ENCODE measurements around the gene EHMT1.
"Not testable (repeated sequence)": the region's sequence is repeated elsewhere in the genome, so short reads cannot be mapped to it uniquely, and the experiment has no call there.

Gene EHMT1

DNA sequence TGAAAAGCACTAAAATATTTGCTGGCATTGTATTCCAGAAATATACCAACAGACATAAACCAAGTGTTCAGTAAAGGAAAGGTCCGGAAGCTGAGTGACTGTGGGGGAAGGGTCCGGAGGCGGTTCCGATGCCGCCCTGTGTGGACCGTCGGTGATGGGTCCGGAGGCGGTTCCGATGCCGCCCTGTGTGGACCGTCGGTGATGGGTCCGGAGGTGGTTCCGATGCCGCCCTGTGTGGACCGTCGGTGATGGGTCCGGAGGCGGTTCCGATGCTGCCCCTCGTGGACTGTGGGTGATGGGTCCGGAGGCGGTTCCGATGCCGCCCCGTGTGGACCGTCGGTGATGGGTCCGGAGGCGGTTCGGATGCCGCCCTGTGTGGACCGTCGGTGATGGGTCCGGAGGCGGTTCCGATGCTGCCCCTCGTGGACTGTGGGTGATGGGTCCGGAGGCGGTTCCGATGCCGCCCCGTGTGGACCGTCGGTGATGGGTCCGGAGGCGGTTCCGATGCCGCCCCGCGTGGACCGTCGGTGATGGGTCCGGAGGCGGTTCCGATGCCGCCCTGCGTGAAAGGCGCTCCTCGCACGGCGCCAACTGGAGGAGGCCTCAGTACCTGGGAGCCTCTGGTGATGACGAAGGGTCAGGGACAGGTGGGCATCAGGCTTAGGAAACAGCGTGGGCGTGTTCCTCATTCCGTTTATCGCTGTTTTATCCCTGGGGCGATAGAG lies 191.1 kb downstream of the EHMT1 start:
- not testable (repeated sequence) for DNase-seq (ENCODE audit: low spot score)

DNA sequence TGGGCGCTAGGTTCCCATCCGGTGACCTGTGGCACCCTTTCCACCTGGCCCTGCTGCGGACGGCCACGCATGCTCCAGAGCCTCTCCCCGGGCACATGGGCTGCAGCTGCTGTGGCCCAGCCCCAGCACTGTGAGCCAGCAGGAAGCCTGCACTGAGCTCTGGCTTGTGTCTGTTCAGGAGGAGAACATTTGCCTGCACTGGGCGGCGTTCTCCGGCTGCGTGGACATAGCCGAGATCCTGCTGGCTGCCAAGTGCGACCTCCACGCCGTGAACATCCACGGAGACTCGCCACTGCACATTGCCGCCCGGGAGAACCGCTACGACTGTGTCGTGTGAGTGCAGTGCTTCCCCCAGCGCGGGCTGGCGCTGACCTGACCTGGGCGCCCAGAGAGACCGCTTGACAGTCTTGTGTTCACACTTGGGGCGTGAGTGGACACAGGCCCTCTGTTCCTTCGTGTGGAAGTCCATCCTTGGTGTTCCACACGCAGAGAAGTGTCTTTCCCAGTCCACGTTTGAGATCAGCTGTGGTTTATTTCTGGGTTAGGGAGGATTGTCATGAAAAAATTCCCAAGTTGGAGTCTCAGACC lies 192.6 kb downstream of the EHMT1 start:
- DNase-seq (ENCODE audit: low spot score), result peak; percentile 32

DNA sequence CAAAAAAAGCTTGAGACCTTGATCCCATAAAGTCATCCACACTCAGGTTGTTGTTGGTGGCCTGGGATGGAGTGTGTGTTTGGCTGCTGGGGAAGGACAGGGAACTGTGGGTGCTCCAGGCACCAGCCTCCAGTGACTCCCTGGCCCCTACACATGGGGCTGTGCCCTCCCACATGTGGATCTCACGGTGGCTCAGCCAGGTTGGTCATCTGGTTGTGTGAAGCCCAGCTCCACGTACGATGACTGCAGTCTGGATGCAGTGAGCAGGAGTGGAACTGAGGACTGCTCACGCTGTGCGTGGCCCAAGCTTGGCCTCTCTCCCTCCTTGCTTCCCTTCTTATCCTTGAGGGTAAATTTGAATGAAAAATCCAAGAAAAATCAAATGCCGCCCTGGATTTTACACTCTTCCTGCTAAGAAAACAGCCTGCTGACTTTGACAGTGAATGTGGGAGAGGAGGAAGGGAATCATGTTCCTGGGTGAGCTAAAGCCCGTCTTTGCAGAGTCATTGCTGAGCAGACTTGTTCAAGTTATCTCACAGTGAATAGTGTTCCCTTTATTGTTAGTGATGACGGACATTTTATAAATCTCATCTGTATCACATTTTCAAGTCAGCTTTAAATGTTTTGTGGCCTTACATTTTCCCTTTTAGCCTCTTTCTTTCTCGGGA lies 193.7 kb downstream of the EHMT1 start:
- DNase-seq (ENCODE audit: low spot score), result no peak

DNA sequence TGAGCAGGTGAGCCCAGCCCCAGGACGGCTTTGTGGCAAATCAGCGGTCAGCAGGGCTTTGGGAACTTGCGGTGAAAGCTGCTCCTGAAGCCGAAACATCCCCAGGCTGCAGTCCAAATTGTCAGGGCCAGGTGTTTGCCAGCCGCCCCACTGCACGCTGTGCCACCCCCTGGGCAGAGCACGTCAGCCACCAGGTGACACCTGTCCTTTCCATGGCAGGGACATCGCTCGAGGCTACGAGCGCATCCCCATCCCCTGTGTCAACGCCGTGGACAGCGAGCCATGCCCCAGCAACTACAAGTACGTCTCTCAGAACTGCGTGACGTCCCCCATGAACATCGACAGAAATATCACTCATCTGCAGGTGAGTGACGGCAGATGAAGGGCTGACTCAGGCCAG lies 194.4 kb downstream of the EHMT1 start:
- no peak for DNase-seq (ENCODE audit: low spot score)

DNA sequence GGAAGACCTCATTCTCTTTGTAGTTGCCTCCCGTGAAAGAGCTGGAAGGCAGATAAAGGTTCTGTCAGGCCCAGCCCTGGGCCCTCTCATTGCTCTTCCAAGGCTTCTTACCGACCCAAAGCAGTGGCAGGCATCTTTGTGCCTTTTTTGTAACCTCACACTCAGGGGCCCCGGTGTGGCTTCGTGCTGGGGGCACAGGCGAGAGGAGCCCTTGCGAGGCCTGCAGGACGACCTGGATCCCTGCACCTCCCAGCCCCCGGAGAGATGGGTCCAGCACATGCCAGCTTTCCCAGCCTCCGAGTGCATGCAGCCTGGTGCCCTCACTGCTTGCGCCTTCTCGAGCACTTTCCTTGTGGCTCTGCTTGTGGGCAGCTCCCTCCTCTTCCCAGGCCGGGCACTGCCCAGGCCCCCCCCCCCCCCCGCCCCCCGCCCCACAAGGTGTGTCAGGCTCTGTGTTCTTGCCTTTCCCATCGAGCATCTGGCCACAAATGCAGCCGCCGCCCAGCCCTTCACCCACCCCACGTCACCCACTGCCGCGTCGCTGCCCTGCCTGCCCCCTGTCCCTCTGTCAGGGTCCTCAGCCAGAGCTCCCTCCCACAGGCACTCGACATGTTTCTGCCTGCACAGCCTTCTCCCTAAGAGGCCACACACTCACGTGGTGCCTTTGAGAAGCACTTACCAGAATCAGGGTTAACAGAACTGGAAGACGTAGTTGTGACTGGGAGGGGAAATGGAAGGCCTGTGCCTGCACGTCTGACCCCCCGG lies 195.0 kb downstream of the EHMT1 start:
- DNase-seq (ENCODE audit: low spot score), result no peak

DNA sequence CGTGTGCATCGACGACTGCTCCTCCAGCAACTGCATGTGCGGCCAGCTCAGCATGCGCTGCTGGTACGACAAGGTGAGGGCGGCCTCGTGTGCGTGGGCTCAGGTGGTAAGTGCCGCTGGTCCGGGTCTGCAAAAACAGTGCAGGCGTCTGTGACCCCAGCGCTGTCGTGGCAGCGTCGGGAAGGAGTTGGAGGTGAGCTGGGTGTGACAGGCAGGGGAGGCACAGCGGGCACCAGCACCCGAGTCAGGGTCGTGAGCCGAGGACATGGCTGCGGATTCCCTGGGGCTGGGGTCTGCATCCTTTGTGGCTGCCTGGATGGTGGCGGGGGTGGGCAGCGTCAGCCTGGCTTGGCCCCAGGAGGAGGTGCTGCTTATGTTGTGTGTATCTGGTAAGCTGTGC lies 195.6 kb downstream of the EHMT1 start:
- no peak for DNase-seq (ENCODE audit: low spot score)

DNA sequence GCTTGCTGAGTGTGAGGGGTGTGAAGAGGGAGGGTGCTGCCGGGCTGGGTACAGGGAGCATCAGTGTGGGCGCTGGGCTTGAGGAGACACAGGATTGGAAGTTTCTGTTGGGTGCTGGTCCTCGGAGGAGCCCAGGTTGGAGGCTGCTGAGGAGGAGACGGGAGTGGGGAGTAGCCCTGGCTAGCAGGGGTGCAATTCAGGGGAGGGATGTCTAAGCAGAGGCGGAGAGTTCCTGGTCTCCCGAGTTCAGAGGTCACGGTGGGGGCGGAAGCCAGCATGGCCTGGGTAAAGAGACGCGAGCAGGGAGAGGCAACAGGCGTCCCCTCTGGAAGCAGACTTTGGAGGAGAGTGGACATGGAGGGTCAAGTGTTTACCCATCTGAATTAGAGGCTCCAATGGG lies 196.0 kb downstream of the EHMT1 start:
- DNase-seq (ENCODE audit: low spot score), result no peak

DNA sequence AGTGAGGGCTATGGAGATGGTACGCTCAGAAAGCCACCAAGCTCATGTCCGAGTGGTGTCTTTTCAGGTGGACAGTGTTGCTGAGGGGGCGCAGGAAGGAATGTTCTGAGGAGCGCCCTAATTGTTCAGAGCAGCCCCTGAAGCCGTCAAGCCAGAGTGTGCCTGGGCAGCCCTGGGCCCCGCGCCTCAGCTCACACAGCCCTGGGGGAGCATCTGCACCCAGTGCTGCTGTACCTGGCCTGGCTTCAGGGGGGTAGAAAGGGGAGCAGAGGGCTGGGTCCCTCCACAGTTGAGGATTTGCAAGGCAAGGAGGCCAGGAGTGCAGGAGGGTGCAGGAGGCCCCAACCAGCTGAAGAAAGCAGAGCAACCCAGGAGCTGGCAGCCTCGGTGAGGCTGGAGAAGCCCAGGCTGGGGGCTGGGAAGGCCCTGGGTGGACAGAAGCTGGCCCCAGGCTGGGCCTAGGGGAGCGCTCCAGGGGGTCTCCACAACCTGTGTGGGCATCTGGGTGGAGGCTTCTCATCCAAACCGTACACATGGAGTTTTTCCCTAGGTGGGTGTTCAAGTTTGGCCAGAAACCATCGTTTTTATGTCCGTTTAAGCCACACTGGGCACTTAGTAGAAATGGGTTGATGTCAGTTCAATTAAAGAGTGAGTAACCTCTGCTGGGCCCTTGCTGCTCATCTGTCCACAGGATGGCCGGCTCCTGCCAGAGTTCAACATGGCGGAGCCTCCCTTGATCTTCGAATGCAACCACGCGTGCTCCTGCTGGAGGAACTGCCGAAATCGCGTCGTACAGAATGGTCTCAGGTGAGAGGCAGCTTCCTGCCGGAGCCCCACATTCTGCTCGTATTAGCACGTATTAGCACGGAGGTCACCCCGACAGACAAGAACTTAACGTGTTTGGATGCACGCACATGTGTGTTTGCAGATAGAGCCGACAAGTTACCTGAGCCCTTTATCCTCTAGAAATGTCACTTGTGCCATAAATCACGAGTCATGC lies 196.8 kb downstream of the EHMT1 start:
- no peak for DNase-seq (ENCODE audit: low spot score)

DNA sequence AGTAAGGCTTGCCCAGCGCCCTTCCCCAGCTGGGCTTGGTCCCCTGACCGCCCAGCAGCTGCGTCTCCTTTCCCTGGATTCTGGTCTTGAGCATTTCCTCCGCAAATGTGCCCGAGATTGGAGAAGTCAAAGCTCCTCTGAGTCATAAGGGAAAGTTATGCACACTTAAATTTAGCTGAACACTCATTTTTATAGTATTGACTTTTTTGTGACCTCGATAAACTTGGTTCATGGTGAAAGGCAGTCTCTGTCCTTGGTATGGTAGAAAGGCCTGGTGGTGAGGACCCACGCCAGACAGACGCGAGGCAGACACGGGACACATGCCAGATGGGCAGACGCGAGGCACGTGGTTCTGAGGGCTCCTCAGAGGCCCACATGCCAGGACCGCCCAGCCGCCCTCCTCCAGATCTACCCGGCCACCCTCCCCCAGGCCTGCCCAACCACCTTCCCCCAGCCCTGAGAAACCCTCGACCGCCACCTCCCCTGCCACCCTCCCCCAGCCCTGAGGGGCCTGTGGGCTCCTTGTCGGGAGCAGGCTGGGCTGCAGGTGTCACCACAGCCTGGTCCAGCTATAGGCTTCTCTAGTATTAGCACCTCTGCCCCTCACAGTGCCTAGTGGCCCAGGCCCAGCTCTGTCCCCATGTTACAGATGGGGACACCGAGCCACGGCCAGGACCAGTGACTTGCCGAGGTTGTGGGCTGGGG lies 197.9 kb downstream of the EHMT1 start:
- no peak for DNase-seq (ENCODE audit: low spot score)

DNA sequence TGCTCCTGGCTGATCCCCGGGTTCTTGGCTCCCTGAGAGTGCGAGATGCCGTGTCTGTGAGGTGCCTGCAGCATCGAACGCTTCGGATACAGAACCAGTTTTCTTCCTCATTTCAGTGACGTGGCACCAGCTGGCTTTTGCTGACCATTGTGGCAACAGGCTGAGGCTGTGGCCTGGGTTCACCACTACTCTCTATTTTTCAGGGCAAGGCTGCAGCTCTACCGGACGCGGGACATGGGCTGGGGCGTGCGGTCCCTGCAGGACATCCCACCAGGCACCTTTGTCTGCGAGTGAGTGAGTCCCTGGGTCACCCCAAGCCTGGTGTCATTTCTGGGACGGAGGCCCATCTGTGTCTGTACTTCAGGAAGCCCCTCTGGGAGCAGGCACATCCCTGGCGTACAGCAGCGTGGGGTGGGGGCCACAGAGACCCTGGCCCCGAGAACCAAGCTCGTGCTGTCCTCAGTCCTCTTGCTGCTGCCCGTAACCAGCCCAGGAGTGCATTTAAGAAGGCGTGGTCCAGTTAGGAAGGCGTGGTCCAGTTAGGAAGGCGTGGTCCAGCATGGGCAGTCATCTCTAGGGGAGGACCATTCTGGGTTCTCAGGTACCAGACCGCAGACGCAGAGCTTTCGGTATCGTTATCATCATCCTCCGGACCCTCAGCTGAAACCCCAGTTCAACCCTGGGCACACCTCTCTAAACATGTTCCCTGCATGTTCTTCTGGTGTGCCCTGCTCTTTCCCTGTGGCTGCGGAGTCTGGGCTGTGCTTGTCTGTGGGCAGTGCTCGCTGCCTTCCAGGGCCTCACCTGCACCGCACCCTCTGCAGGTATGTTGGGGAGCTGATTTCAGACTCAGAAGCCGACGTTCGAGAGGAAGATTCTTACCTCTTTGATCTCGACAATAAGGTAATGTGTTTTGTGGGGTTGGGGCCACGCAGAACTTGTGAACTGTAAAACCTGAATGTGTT lies 198.7 kb downstream of the EHMT1 start:
- no peak for DNase-seq (ENCODE audit: low spot score)

DNA sequence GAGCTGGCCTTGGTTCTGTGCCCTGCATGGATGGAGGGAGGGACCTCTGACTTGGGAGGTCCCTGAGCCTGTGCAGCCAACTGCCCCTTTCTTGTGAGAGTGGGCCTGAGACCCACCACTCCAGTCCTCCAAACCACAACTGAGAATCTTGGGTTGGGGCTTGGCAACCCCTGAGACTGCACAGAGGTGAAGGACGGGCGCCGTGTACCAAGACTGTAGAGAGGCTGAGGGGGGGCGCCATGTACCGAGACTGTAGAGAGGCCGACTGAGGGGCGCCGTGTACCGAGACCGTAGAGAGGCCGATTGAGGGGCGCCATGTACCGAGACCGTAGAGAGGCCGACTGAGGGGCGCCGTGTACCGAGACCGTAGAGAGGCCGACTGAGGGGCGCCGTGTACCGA lies 199.5 kb downstream of the EHMT1 start:
- DNase-seq (ENCODE audit: low spot score), result no peak

DNA sequence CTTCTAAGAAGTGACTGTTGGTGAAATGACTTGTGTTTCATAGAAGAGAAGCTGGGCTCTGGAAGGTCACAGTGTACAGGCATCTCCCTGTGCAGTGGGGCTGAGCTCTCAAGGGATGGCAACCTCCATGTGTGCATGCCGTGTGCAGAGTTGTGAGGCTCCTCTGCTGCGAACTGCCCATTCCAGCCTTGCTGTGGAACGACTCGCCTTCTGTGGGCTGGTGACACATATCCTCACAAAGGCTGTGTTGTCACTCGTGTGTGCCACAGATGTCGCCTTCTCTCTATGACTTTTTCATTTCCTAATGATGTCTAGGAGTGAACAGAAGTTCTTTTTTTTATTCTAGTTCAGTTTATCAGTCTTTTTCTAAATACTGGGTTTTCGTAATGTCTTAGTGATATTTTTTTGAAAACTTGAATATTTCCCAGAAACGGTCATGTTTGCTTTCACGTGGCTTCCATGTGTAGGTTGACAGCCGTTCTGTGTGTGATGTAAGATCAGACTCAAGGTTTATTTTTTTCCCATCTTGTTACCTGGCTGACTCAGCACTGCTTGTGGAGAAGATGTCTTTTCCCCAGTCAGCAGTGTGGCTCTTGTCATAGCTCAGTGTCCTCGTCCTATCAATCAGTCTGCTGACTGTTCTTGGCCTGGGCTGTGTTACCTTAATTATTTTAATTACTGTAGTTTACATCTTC lies 201.5 kb downstream of the EHMT1 start:
- no peak for DNase-seq (ENCODE audit: low spot score)

DNA sequence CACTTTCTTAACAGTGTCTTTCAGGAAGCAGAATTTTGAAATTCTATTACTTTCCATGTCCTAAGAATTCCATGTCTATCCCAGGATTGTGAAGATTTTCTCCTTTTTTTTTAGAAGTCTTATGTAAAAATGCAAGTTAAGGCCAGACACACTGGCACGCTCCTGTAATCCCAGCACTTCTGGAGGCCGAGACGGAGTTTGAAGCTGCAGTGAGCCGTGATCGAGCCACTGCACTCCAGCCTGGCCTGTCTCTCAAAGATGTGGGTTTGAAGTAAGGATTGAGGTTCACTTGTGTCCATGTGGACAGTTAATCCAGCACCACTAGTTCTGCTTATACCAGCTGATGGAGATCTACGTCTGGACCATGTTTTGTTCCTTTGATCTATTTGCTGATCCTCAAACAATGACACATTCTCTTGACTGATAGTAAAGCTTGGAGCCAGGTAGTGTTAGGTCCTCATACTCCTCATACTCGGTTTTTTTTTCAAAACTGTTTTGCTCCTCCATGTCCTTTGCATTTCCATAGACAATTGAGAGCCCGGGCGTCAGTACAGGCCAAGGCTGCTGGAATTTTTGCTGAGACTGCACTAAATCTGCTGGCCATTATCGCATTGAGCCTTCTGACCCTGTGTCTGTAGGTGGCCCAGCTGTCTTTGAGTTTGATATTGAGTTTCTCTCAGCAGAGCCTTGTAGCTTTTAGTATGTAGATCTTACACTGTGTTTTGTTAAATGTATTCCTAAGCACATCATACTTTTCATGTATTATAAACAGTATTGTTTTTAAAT lies 205.4 kb downstream of the EHMT1 start:
- no peak for DNase-seq (ENCODE audit: low spot score)

DNA sequence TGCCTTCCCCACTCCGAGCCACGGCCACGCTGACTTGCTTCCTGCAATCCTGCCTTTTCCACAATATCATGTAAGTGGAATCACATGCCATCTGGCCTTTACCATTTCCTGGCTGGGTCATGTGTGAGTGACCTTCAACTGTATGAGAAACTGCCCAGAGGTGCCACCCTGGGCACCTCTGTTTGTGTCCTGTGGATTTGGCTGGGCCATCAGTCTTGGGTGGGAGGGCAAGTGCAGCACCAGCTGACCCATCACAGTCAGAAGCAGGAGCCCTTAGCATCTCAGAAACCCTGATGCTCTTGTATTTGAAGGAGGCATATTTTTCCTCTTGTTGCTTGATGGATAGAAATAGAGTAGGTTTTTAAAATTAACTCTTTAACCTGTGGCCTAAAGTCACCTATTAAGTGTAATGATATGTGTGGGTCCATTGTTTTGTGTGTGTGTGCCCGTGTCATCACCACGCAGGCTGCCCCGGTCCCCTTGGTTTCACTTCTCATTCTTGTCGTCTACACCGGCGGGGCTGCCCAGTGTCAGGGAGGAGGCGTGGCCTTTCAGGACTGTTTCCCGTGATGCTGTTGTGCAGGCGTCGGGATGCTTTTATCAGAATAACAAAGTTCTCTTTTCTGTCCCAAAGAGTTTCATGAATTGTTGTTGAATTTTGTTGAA lies 206.7 kb downstream of the EHMT1 start:
- DNase-seq (ENCODE audit: low spot score), result no peak

DNA sequence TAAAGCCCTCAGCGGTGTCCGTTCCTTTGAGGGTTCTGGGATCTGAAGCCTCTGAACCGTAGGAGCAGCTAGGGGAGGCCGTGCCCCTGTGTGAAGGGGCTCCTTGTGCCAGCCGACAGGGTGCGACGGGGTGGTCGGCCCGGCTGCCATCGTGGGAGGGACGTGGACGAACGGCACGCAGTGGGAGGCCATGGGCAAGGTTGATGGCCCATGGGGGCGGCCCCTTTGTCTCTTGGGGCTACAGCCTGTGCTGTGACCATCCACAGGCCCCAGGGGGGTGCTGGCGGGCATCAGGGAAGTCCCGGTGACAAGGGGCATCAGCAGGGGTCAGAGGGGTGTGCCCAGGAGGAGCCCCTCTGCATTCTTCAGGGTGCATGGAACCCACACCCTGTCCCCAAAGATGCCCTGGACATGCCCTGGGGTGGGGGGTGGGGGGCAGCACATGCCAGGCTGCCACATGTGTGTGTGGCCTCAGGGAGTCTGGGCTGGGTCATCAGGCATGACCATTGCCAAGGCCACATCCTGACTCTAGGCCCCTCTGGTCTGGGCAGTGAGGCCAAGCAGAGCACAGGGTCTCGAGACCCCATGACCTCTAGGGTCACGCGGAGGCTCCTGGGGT lies 209.2 kb downstream of the EHMT1 start:
- DNase-seq (ENCODE audit: low spot score), result no peak

DNA sequence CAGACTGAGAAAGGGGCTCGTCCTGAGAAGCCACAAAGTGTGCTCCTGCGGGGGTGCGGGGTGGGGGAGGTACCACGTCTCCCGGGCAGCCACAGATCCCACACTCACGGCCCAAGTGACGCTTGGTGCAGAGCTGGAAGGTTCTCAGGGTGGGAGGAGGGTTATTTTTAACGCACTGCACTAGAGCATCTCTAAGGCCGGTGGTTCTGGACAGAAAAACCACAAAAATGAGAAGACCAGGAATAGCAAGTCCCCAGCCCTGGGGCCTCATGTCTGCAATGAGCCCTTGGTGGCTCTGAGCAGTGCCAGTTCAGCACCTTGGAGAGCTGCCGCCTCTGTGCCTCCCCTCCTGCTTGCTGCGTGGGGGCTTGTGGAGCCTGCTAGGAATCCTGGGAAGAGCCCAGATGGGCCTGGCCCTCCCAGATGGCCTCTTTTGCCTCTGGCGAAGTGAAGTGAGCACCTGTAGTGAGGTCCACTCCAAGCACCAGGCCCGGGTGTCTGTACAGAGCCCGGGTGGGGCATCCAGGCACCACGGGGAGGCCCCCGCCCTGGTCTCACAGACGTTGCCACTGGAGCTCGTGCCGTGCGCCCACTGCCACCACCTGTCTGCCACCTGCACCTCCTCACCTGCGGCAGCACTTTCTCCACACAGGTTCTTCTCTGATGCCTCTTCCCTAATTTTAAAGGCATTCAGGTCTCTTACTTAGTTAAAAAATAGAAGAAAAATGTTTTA lies 209.9 kb downstream of the EHMT1 start:
- peak; percentile 58 for DNase-seq (ENCODE audit: low spot score)

Data from AG20443 (cell line).